Measurements from ENCODE around the gene SPATA46.
"Not testable (repeated sequence)": the region's sequence is repeated elsewhere in the genome, so short reads cannot be mapped to it uniquely, and the experiment has no call there.

SPATA46 gene

DNA sequence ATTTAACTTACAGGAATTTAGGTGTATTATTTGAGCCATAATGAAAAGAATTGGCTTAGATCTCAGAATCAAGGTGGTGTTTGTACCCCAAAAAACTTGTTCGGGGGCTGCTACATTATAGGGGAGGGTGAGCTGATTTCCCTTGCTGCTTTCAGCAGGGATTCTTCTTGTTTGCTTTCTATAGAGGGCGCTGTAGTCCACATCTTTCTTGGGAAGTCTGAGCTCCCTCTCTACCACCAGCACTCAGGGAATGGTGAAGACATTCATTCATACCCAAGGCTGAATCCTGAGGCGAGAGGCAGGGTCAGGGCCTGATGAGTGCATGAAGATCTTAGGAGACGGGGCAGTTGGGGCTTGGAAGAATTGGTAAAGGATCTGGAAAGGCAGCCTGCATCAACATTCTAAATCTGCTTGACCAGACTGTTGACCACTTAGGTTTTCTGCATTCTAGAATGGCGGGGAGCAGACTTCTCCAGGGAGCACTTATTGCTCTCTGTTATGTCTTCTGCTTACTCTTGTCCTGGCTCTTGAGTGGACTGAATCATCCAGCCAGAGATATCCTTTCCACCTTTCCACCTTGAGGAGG is 18.9 kb downstream of the SPATA46 start:
- DNase-seq (ENCODE audit: low spot score) = peak; percentile 64

DNA sequence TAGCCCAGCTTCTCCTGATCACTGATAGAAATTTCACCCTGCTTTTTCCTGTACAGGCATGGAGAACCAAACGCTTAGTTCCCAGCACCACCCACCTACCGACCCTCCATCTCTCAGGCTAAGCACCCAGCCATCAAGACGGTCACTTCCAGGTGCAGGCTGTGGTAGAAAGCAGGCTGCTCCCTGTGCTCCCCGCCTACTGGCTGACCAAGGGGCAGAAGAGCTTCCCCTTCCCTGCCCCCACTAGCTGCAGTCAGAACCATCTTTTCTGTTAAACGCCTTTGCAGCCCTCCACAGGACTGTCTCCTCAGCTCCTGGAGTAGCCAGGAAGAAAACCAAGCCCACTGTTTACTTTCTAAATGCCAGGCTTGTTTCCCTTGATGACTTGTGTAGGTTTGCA is 23.0 kb downstream of the SPATA46 start:
- DNase-seq (ENCODE audit: low spot score) = no peak

DNA sequence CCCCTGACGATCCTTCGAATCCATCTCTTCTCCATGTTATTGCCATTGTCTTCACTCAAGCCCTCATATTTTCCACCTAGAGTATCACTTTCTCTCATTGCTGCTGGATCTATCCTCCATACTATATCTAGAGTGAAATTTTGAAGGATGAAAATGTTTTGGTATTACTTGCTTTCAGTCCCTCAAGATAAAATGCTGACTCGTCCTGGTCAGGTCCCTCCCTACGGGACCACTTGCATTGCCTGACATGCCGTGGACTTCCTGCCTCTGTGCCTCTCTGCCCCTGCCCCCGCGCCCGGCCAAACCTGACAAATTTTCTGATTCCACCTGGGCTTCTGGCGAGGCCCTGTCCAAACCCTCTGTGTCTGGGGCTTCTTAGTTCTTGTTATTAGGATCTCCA is 23.6 kb downstream of the SPATA46 start:
- DNase-seq (ENCODE audit: low spot score) = no peak

- DNase-seq (ENCODE audit: low spot score) = not testable (repeated sequence)
These were observed 24.8 kb downstream of the SPATA46 start for GRCh38 chr1:162351874-162352273.

DNA sequence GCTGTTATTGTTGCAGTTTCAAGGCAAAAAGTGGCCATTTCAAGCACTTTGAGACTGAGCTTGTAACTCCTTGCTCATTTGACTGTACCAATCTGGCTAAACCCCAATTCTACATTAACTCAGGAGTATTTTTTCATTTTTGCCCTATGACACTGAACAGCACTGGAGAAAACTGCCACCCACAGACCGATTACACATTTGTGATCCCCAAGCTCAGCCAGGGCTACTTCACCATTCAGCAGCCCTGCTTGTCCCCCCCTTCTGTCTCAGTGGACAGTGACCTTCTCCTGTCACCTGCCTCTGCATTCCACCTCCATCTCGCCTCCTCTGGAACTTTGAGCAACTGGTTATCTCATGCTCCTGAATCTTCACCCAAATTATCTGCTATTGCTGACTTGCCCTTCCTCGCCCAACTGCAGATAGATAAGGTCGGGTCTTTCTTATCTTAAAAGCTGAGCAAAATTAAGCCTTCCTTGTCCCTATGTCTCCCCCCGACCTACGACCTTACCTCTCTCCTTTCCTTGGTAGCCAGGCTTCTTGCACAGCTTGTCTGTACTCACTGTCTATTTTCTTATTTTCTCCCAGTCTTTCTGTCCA is 25.3 kb downstream of the SPATA46 start:
- no peak for DNase-seq (ENCODE audit: low spot score)

- DNase-seq (ENCODE audit: low spot score) = peak; percentile 55
These were observed 26.9 kb downstream of the SPATA46 start for GRCh38 chr1:162349635-162350330.

DNA sequence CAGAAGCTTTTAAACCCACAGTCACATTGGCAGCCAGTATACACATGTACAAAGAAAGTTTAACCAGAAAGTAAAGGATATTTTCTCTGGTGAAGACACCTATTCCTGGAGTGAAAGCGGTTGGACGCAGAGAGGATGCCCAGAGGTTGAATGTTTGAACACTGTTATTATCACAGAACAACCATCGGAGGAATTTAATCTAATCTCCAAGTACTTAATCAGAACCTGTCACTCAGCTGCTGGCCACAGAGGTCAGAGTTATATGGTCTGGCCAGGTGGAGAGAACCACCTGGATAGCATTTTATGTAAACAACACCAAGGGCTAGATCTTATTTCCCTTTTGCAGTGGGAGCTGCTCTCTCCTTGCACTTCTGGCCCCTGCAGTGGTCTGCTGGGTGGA is 29.4 kb downstream of the SPATA46 start:
- DNase-seq (ENCODE audit: low spot score) = no peak

DNA sequence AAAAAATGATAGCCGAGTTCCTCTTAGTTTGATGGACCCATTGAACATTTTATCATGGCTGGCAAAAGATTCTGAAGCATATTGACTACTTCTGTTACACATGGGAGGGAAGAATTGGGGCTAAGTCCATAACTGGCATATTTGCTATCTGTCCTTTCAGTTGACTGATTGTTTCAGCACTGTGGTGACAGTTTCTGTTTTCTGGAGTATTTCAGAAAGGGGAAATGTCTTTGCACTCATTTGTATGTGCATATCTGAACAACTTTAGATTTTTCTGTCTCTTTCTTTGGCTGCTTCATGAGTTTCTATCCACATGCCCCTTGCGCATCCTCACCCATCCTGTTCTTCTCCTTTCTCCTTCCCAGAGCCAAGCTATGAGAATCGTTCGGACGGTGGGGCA is 33.2 kb downstream of the SPATA46 start:
- no peak for DNase-seq (ENCODE audit: low spot score)

- no peak for DNase-seq (ENCODE audit: low spot score)
These were observed 34.1 kb downstream of the SPATA46 start for GRCh38 chr1:162342452-162342983.

DNA sequence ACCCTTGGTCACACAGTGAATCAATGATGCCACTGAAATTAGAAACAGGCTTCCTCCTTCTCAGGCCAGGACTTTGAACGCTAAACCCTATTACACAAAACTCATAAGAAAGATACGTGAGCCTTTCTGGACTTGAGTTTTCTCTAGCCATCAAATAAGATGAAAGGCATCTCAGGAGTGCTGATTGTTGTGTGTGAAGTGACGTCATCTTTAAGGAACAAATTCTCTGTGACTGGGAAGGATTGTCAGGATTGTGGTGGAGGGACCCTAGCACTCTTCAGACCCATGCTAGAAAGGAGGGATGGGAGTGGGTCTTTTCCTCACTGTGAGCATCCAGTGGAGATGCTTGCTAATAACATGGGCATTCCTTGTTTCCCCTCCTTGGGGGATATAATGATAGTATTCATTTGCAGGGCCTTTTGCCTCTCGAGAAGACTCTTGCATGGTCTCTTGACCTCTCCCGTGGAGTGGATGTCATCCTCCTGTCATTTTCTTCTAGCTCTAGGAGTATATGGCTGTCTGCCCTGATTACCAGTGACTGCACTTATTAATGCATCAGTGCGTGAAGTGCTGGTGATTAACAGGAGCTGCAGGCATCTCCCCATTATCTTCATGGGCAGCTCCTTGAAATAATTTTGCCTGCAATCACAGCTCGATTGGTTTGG is 39.9 kb downstream of the SPATA46 start:
- no peak for DNase-seq (ENCODE audit: low spot score)

- no peak for DNase-seq (ENCODE audit: low spot score)
These were observed 41.5 kb downstream of the SPATA46 start for GRCh38 chr1:162335126-162335525.

DNA sequence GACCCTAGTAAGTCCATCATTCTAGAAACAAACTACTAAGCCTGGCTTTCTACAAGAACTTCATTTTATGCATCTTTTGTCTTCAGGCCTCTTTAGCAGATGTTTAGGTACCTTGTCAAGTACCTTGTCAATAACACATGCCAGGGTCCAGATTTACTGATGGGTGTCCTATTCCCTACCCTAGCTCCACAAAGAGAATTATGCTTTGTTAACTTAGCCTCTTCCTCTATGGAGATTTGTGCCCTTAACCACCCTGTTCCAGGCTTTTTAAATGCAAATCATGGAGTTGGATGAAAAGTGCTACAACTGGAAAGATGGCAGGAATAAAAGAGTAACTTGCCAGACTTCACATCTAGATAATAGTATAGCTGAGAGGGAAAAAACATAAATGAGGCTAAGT is 42.7 kb downstream of the SPATA46 start:
- DNase-seq (ENCODE audit: low spot score) = no peak

DNA sequence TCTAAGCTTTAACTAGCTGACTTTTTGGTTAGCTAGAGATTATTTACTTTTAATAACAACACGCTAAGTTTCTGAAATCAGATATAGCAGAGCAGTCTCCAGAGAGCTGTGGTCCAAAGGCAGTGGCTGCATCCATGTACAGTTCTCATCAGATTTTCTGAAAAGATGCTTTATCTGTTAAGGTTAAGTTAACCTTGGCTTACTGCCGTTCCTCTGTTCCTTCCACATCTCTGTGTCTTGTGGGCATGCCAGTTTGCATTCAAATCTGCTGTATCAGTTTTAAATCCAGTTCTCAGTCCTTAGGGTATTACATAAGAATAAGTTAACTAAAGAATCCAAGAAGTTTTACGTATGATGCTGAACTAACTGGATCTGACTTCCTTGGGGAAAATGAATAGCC is 46.8 kb downstream of the SPATA46 start:
- DNase-seq (ENCODE audit: low spot score) = no peak

- no peak for DNase-seq (ENCODE audit: low spot score)
These were observed 48.1 kb downstream of the SPATA46 start for GRCh38 chr1:162328512-162328911.

DNA sequence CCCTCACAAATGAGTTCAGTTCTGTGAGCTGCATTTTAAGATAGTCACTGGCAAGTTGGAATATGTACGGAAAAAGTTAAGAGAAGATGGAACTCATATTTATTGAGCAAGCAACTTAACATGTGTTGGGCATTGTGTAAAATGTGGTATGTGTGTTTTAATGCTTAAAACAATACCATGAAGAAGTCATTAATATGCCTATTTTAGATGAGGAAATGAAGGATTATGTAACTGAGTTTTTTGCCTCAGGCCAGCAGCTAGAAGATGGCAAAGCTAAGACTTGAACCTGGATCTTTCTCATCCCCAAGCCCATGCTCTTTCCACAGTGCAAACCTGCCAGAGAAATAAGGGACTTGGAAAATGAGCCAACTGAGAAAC is 48.9 kb downstream of the SPATA46 start:
- DNase-seq (ENCODE audit: low spot score) = no peak

DNA sequence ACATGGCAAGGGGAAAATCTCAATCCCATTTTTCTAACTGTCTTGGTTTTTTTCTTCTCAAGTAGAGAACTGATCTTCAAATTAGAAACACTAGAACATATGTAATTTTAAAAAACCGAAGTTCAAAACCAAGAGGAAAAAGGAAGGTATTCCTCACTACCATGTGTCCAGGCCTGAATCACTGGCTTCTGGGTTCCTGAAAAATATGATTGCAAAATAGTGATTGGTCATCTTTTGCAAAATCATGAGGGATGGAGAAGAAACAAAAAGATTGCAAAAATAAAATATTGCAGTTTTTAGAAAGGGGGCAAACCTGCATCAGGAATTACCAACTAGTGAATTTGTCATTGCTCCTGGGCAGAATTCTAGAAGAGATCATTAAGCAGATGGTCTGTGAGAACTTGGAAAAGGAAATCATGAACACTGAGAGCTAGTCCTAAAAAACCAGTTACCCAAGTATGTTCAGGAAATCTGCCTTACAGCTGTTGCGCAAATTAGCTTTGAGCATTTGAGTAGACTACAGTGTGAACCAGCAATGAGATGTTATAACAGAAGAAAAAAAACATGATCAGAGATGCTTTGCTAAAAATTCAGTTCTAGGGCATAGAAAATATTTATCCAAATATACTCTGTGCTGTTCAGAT is 49.4 kb downstream of the SPATA46 start:
- DNase-seq (ENCODE audit: low spot score) = no peak

GRCh38 chr1:162326559-162326958 is 50.1 kb downstream of the SPATA46 start:
- DNase-seq (ENCODE audit: low spot score) = no peak

- no peak for DNase-seq (ENCODE audit: low spot score)
These were observed 52.3 kb downstream of the SPATA46 start for GRCh38 chr1:162324396-162324795.

Data from HuH-7 (cell line).